ENCODE measurements around the gene CYTH1. TPM values are rescaled to one million over a fixed set of nuclear protein-coding genes. Genes with fewer than 3 reads are reported as not detected.

Gene CYTH1
- polyA plus RNA-seq, 3 donors from 2014 or later, result 176 to 336 (median 233) TPM

GRCh38 chr17:78692460-78693010 lies 89.5 kb downstream of the CYTH1 start:
- H3K27ac Mint-ChIP-seq, result peak overlapping the region in 5 of 6 donors; percentile 21 to 69 (median 62)
- no peak overlapping the region for H3K4me3 Mint-ChIP-seq
- H3K36me3 Mint-ChIP-seq, result peaks cover 27 to 75% (median 69%) of the 10 kb centered on the region in 3 donors
- DNase-seq, result no peak
- H3K4me1 Mint-ChIP-seq, result peaks cover 10 to 38% of the 10 kb centered on the region in 2 donors
- peaks cover 10 to 30% (median 11%) of the 10 kb centered on the region in 3 donors for H3K27me3 Mint-ChIP-seq (ENCODE audit: low read depth in 3 of 3)
- H3K9me3 Mint-ChIP-seq, result no peaks in the 10 kb centered on the region

DNA sequence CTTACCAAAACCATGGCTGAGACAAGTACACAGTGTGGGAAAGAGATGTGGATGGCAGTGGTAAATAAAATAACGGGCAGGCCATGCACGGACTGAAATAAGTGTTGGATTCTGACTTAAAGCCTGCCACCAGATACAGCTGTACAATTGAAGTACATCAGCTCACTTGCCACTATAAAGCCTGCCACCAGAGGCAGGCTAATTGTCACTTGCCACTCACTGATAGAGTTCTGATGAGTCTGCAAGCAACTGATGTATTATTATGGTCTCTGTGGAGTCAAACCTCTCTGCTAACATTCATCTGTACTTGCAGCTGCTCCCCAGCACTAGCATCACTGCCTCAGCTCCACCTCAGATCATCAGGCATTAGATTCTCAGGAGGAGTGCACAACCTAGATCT lies 93.0 kb downstream of the CYTH1 start:
- no peaks in the 10 kb centered on the region for H3K9me3 Mint-ChIP-seq
- H3K36me3 Mint-ChIP-seq, result peaks cover 25 to 56% (median 52%) of the 10 kb centered on the region in 3 donors
- peak overlapping the region; percentile 8 to 75 (median 27) for H3K27ac Mint-ChIP-seq
- peaks cover 4 to 16% of the 10 kb centered on the region in 2 donors for H3K4me1 Mint-ChIP-seq
- DNase-seq, result no peak
- H3K4me3 Mint-ChIP-seq, result no peak overlapping the region
- H3K27me3 Mint-ChIP-seq (ENCODE audit: low read depth in 3 of 3), result peaks cover 7 to 25% (median 8%) of the 10 kb centered on the region in 3 donors

DNA sequence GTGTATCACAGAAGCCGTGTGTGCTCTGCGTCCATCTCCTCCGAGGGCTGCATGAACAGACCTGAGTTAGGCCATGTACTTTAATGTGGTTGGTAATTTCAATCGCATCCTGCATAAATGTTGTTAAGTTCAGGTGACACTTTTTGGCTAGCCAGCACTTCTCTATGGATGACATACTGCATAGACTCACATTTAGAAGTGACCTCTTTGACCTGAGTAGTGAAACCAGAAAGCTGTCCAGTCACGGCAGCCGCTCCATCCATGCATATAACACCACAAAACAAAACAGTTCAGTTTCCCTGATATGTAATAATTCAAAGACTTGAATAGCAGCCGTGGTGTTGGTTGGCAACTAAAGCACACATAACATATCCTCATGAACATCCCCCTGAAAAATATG lies 94.1 kb downstream of the CYTH1 start:
- H3K27ac Mint-ChIP-seq, result peak overlapping the region in 3 of 6 donors; percentile 8 to 43 (median 34)
- peaks cover 4 to 19% of the 10 kb centered on the region in 2 donors for H3K4me1 Mint-ChIP-seq
- H3K4me3 Mint-ChIP-seq, result no peak overlapping the region
- peaks cover 25 to 58% (median 50%) of the 10 kb centered on the region in 3 donors for H3K36me3 Mint-ChIP-seq
- H3K27me3 Mint-ChIP-seq (ENCODE audit: low read depth in 3 of 3), result peaks cover 7 to 28% (median 12%) of the 10 kb centered on the region in 3 donors
- H3K9me3 Mint-ChIP-seq, result no peaks in the 10 kb centered on the region
- no peak for DNase-seq

- H3K27ac Mint-ChIP-seq, result peak overlapping the region in 4 of 6 donors; percentile 34 to 65 (median 42)
- H3K4me3 Mint-ChIP-seq, result no peak overlapping the region
- H3K9me3 Mint-ChIP-seq, result no peaks in the 10 kb centered on the region
- H3K36me3 Mint-ChIP-seq, result peaks cover 21 to 54% (median 50%) of the 10 kb centered on the region in 3 donors
- DNase-seq, result no peak
- peaks cover 10 to 33% (median 12%) of the 10 kb centered on the region in 3 donors for H3K27me3 Mint-ChIP-seq (ENCODE audit: low read depth in 3 of 3)
- H3K4me1 Mint-ChIP-seq, result peaks cover 2 to 24% of the 10 kb centered on the region in 2 donors
These were observed 94.9 kb downstream of the CYTH1 start for GRCh38 chr17:78687125-78687524.

- H3K27me3 Mint-ChIP-seq (ENCODE audit: low read depth in 3 of 3), result peaks cover 18 to 35% (median 19%) of the 10 kb centered on the region in 3 donors
- H3K4me3 Mint-ChIP-seq, result no peak overlapping the region
- H3K27ac Mint-ChIP-seq, result peak overlapping the region in 2 of 6 donors; percentile 23 to 42
- peaks cover 3 to 20% of the 10 kb centered on the region in 2 donors for H3K4me1 Mint-ChIP-seq
- peaks cover 24 to 64% (median 52%) of the 10 kb centered on the region in 3 donors for H3K36me3 Mint-ChIP-seq
- DNase-seq, result no peak
- H3K9me3 Mint-ChIP-seq, result no peaks in the 10 kb centered on the region
These were observed 98.0 kb downstream of the CYTH1 start for GRCh38 chr17:78684026-78684425.

- peaks cover 19 to 35% (median 21%) of the 10 kb centered on the region in 3 donors for H3K27me3 Mint-ChIP-seq (ENCODE audit: low read depth in 3 of 3)
- no peaks in the 10 kb centered on the region for H3K9me3 Mint-ChIP-seq
- no peak for DNase-seq
- peaks cover 24 to 60% (median 51%) of the 10 kb centered on the region in 3 donors for H3K36me3 Mint-ChIP-seq
- H3K4me3 Mint-ChIP-seq, result no peak overlapping the region
- H3K4me1 Mint-ChIP-seq, result peaks cover 7 to 15% of the 10 kb centered on the region in 2 donors
- H3K27ac Mint-ChIP-seq, result peak overlapping the region; percentile 28 to 69 (median 61)
These were observed 98.6 kb downstream of the CYTH1 start for GRCh38 chr17:78683408-78683961.

DNA sequence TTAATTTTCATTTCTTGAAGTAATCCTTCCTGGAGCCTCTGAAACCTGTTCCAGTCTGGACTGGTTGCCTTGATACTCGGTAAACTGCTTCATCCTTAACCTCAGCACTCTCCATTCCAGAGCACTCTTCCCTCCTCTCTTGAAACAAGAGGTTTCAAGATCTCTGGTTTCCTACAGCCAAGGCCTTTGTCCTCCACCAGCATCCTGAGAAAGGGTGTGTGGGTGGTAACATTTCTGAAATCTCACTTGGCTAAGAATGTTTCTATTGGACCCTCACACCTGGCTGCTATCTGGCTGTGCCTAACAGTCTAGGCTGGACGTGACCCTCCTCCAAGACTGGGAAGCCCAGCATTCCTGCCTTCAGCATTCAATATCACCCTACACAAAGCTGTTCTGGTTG lies 99.7 kb downstream of the CYTH1 start:
- no peaks in the 10 kb centered on the region for H3K9me3 Mint-ChIP-seq
- H3K27me3 Mint-ChIP-seq (ENCODE audit: low read depth in 3 of 3), result peaks cover 20 to 34% (median 23%) of the 10 kb centered on the region in 3 donors
- H3K4me1 Mint-ChIP-seq, result peaks cover 6 to 15% of the 10 kb centered on the region in 2 donors
- peak overlapping the region; percentile 16 to 74 (median 53) for H3K27ac Mint-ChIP-seq
- H3K36me3 Mint-ChIP-seq, result peaks cover 14 to 57% (median 42%) of the 10 kb centered on the region in 3 donors
- H3K4me3 Mint-ChIP-seq, result no peak overlapping the region
- DNase-seq, result no peak

DNA sequence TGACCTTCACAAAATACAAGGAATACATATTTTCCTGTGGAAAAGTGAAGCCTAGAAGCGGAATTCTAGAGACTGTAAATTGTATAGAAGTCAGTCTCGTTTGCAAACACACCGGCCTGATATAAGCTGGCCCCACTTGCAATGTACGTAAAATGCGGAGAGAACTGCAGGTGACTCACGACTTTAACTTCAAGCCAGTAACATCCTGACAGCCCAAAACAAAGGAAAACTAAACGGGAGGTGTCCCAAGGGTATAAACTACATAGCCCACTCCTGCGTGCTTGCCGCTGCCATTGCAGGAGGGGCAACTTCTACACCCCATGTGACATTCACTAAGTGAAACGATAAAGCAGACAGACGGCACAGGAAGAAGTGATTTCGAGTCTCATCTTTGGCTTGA lies 101.6 kb downstream of the CYTH1 start:
- Mint-ChIP-seq H3K27me3 (ENCODE audit: low read depth in 3 of 3) (peaks cover 14 to 52% (median 34%) of the 10 kb centered on the region in 3 donors), H3K4me1 (peaks cover 6 to 15% of the 10 kb centered on the region in 2 donors), H3K36me3 (peaks cover 10 to 57% (median 42%) of the 10 kb centered on the region in 3 donors), H3K9me3 (no peaks in the 10 kb centered on the region), H3K4me3 (no peak overlapping the region), H3K27ac (peak overlapping the region in 3 of 6 donors; percentile 23 to 61 (median 46))
- DNase-seq, result no peak

DNA sequence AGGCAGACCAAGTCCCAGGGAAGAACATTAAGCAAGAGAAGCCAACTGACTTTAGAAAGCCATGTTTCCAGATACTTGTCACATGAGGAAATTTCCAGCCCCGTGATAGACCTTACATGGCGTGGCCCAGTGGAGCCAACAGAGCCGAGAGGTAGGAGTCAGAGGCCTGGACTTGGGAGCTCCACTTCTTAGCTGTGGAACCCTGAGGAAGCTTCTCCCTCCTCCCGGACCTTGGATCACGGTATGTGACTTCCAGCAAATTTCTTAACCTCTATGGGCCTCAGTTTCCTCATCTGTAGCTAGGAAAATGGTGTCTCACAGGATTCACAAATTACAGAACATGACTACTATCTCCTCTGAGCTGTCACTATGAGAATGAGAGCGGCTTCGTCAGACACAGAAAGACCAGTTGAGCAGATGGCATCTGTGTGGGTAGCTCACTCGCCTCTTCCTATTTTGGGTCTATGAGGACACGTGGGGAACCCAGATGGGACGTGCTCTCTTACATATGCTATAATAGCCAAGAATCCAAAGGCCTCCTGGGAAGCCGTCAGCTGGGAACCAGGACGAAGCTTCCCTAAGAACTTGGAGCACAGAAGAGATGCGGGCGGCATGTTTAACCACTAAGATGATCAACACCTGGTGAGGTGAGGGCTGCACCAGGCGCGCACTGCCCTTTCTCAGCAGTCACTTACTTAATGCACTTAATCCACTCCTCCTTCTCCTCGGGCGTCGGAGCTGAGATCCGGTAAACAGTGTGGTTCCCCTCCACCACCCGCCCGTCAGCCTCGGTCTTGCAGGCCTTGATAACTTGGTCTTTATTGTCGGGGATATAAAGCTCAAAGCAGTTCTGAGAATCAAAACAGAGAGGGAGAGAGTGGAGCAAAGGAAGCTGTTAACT lies 102.3 kb downstream of the CYTH1 start:
- Mint-ChIP-seq H3K9me3 (no peaks in the 10 kb centered on the region), H3K27me3 (ENCODE audit: low read depth in 3 of 3) (peaks cover 17 to 59% (median 34%) of the 10 kb centered on the region in 3 donors), H3K4me3 (no peak overlapping the region), H3K4me1 (peaks cover 6 to 15% of the 10 kb centered on the region in 2 donors), H3K27ac (peak overlapping the region in 3 of 6 donors; percentile 17 to 61 (median 20)), H3K36me3 (peaks cover 10 to 57% (median 42%) of the 10 kb centered on the region in 3 donors)
- no peak for DNase-seq

- Mint-ChIP-seq H3K9me3 (peaks cover 0 to 1% (median 0%) of the 10 kb centered on the region in 6 donors), H3K27me3 (ENCODE audit: low read depth in 3 of 3) (peaks cover 13 to 56% (median 32%) of the 10 kb centered on the region in 3 donors), H3K27ac (peak overlapping the region in 3 of 6 donors; percentile 49 to 61 (median 58)), H3K36me3 (peaks cover 10 to 50% (median 42%) of the 10 kb centered on the region in 3 donors), H3K4me1 (peaks cover 6 to 15% of the 10 kb centered on the region in 2 donors), H3K4me3 (no peak overlapping the region)
- no peak for DNase-seq
These were observed 103.4 kb downstream of the CYTH1 start for GRCh38 chr17:78678711-78679110.

DNA sequence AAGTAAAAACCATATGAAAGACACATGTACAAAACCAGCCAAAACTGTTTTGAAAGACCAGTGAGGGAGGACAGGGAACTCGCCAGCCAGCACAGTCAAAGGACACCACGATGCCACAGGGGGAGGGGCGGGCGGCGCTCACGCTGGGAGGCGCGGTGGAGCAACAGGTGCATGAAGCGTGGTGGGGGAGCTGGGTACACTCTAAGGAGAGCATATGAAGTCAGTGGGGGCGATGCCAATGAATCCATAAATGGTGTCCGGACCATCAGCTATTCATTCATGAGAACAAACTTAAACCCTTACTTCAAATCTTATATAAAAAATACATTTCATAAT lies 103.9 kb downstream of the CYTH1 start:
- H3K27me3 Mint-ChIP-seq (ENCODE audit: low read depth in 3 of 3), result peaks cover 13 to 59% (median 34%) of the 10 kb centered on the region in 3 donors
- peaks cover 6 to 14% of the 10 kb centered on the region in 2 donors for H3K4me1 Mint-ChIP-seq
- no peak for DNase-seq
- H3K4me3 Mint-ChIP-seq, result no peak overlapping the region
- peaks cover 11 to 48% (median 42%) of the 10 kb centered on the region in 3 donors for H3K36me3 Mint-ChIP-seq
- peaks cover 0 to 1% (median 0%) of the 10 kb centered on the region in 6 donors for H3K9me3 Mint-ChIP-seq
- peak overlapping the region in 1 of 6 donors; percentile 0 for H3K27ac Mint-ChIP-seq

GRCh38 chr17:78677303-78678221 lies 104.5 kb downstream of the CYTH1 start:
- peaks cover 13 to 58% (median 38%) of the 10 kb centered on the region in 3 donors for H3K27me3 Mint-ChIP-seq (ENCODE audit: low read depth in 3 of 3)
- DNase-seq, result no peak
- H3K4me3 Mint-ChIP-seq, result no peak overlapping the region
- H3K36me3 Mint-ChIP-seq, result peaks cover 14 to 46% (median 39%) of the 10 kb centered on the region in 3 donors
- H3K4me1 Mint-ChIP-seq, result peaks cover 8% of the 10 kb centered on the region in 2 donors
- peak overlapping the region in 2 of 6 donors; percentile 0 to 39 for H3K27ac Mint-ChIP-seq
- peaks cover 0 to 1% (median 0%) of the 10 kb centered on the region in 6 donors for H3K9me3 Mint-ChIP-seq

Data from immature natural killer cell (primary cell).